Colonic mucosa (tissue), 4 donors: Measurements from ENCODE around the gene RAPGEF1. TPM values are rescaled to one million over a fixed set of nuclear protein-coding genes. Genes with fewer than 3 reads are reported as not detected.

ENCODE experiments used
- DNase-seq: peaks from one replicate; pipeline ENCODE4 v3.0.0-alpha.2; 2020
- H3K27ac ChIP-seq: fragments of 200-600 bp; one replicate; pipeline ENCODE4 v1.8.0; 2021
- H3K27me3 ChIP-seq: fragments of 200-600 bp; one replicate; pipeline ENCODE4 v1.8.0; 2021
- H3K36me3 ChIP-seq: fragments of 200-600 bp; one replicate; pipeline ENCODE4 v1.8.0; 2021
- H3K4me1 ChIP-seq: fragments of 200-600 bp; one replicate; pipeline ENCODE4 v1.8.0; 2021; ENCODE audit warnings: mild to moderate bottlenecking
- H3K4me3 ChIP-seq: fragments of 200-600 bp; one replicate; pipeline ENCODE4 v1.8.0; 2021
- H3K9ac ChIP-seq, 2 donors: one replicate each; pipeline ENCODE4 v1.7.0; 2013; ENCODE audit warnings: control low read depth in 2 of 2, low read depth in 2 of 2, low read length in 2 of 2
- H3K9me3 ChIP-seq: fragments of 200-600 bp; one replicate; pipeline ENCODE4 v1.8.0; 2021
- CTCF ChIP-seq: fragments of 200-600 bp; IDR thresholded peaks from one replicate; pipeline ENCODE4 v1.8.0; 2022; ENCODE audit warnings: antibody characterized with exemption, mild to moderate bottlenecking
- intact Hi-C: fragments of 100-400 bp; cut with DNase I; formaldehyde crosslinking; loops from one replicate; pipeline ENCODE4 v1.14.1; 2022
- total RNA-seq, 2 donors: library from RNA; stranded (reverse); fragmentation: NEBNext Ultra II Directional in 1 of 2; extraction: Animal tissue kit (Norgen Biotek cat#: 25700) in 1 of 2; gene quantifications; one replicate each; pipeline ENCODE4 v1.2.1, GENCODE V29; 2021
- donor health status: healthy.
- donor health status: DM: no; HTN: no; CAD: no.
- donor health status: DM: no; HTN: no; CAD: no.

RAPGEF1 gene
- total RNA-seq, 2 donors from 2014 or later: 47.2 to 58.6 TPM

DNA sequence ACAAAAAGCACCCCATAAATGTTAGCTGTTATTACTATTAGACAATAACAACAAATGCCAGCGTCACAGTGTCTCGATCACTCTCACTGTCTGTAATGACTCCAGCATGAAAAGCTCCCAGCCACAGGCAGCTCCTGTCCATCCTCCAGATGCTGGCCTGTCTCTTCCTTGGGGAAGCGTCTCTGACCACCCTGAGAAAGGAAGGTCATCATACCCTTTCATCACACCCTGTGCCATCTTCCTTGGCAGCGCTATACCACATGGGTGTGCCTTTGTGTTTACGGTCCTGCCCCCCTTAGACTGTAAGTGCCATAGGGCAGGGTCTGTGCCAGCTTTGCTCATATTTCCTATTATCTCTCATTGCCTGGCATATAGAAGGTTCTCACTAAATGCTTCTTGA, 104.0 kb downstream of the RAPGEF1 start:
- TF ChIP-seq CTCF: no peak
- no peak overlapping the region for H3K4me3 ChIP-seq
- peak overlapping the region; percentile 89 for H3K27ac ChIP-seq
- H3K4me1 ChIP-seq: peaks cover 20% of the 10 kb centered on the region
- no peaks in the 10 kb centered on the region for H3K36me3 ChIP-seq
- intact Hi-C loops: no loop called here
- H3K9ac ChIP-seq: peak overlapping the region; percentile 49 to 78
- no peaks in the 10 kb centered on the region for H3K9me3 ChIP-seq
- no peaks in the 10 kb centered on the region for H3K27me3 ChIP-seq
- no peak for DNase-seq

- Histone ChIP-seq H3K27ac (peak overlapping the region; percentile 89), H3K4me3 (no peak overlapping the region), H3K9ac (peak overlapping the region; percentile 49 to 78), H3K4me1 (peaks cover 14% of the 10 kb centered on the region), H3K27me3 (no peaks in the 10 kb centered on the region), H3K36me3 (no peaks in the 10 kb centered on the region), H3K9me3 (no peaks in the 10 kb centered on the region)
- TF ChIP-seq CTCF: no peak
- peak; percentile 91 for DNase-seq
- intact Hi-C loops: no loop called here
Measured at GRCh38 chr9:131635285-131635684, 104.6 kb downstream of the RAPGEF1 start.

GRCh38 chr9:131633491-131634031, 106.3 kb downstream of the RAPGEF1 start:
- H3K27ac ChIP-seq: peak overlapping the region; percentile 89
- no peaks in the 10 kb centered on the region for H3K36me3 ChIP-seq
- no peak overlapping the region for H3K4me3 ChIP-seq
- H3K9ac ChIP-seq: no peak overlapping the region
- peaks cover 17% of the 10 kb centered on the region for H3K4me1 ChIP-seq
- no peak for TF ChIP-seq CTCF
- intact Hi-C loops: no loop called here
- no peak for DNase-seq
- H3K27me3 ChIP-seq: no peaks in the 10 kb centered on the region
- no peaks in the 10 kb centered on the region for H3K9me3 ChIP-seq

DNA sequence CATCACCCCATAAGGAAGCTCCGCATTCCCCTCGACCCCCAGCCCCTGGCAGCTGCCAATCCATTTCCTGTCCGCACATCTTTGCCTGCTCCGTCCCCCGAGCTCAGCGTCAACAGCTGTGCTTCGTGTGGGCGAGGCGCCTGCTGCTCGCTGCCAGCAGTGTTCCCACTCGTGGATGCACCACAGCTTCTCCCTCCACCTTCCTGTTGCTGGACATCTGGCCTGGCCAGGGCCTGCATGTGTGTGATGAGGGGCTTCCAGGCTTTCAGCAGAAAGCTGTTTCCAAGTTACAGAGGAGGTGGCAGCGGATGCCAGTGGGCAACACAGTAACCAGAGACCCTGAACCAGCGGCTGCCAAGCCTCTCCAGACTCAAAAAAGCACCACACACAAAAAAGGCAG, 108.6 kb downstream of the RAPGEF1 start:
- Histone ChIP-seq H3K36me3 (no peaks in the 10 kb centered on the region), H3K27me3 (no peaks in the 10 kb centered on the region), H3K9ac (no peak overlapping the region), H3K4me3 (no peak overlapping the region), H3K9me3 (no peaks in the 10 kb centered on the region), H3K4me1 (peaks cover 12% of the 10 kb centered on the region), H3K27ac (no peak overlapping the region)
- no peak for DNase-seq
- intact Hi-C loops: no loop called here
- TF ChIP-seq CTCF: no peak

GRCh38 chr9:131630205-131630831, 109.6 kb downstream of the RAPGEF1 start:
- H3K4me3 ChIP-seq: no peak overlapping the region
- H3K36me3 ChIP-seq: no peaks in the 10 kb centered on the region
- H3K9me3 ChIP-seq: no peaks in the 10 kb centered on the region
- H3K9ac ChIP-seq: no peak overlapping the region
- no peak overlapping the region for H3K27ac ChIP-seq
- DNase-seq: no peak
- peaks cover 3% of the 10 kb centered on the region for H3K4me1 ChIP-seq
- H3K27me3 ChIP-seq: no peaks in the 10 kb centered on the region
- intact Hi-C loops: no loop called here
- TF ChIP-seq CTCF: no peak
